ENCODE results near the gene POLR2C.

Gene POLR2C

GRCh38 chr16:57452021-57452420, 10.5 kb upstream of the POLR2C start:
- no peak for DNase-seq

GRCh38 chr16:57462978-57463362, 491 bp downstream of the POLR2C start:
- DNase-seq, result peak in 1 of 2 experiments; percentile 12

- no peak for DNase-seq
These were observed 2.0 kb downstream of the POLR2C start for GRCh38 chr16:57464523-57464922.

- no peak for DNase-seq
These were observed 5.9 kb downstream of the POLR2C start for GRCh38 chr16:57468346-57468745.

- DNase-seq, result no peak
These were observed 6.6 kb downstream of the POLR2C start for GRCh38 chr16:57469046-57469445.

GRCh38 chr16:57469917-57470470, 7.5 kb downstream of the POLR2C start:
- DNase-seq, result no peak

GRCh38 chr16:57470711-57471110, 8.2 kb downstream of the POLR2C start:
- DNase-seq, result no peak

- no peak for DNase-seq
These were observed 8.7 kb downstream of the POLR2C start for GRCh38 chr16:57471209-57471608.

GRCh38 chr16:57471852-57472664, 9.6 kb downstream of the POLR2C start:
- DNase-seq, result no peak

- DNase-seq, result peak; percentile 58 to 62
These were observed 10.2 kb downstream of the POLR2C start for GRCh38 chr16:57472665-57473060.

- DNase-seq, result no peak
These were observed 10.8 kb downstream of the POLR2C start for GRCh38 chr16:57473176-57473840.

GRCh38 chr16:57473906-57474305, 11.4 kb downstream of the POLR2C start:
- no peak for DNase-seq

- no peak for DNase-seq
These were observed 12.5 kb downstream of the POLR2C start for GRCh38 chr16:57474671-57475661.

- DNase-seq, result peak; percentile 96 to 97
These were observed 13.3 kb downstream of the POLR2C start for GRCh38 chr16:57475711-57476339.

GRCh38 chr16:57476546-57477410, 14.3 kb downstream of the POLR2C start:
- no peak for DNase-seq

GRCh38 chr16:57477531-57478202, 15.2 kb downstream of the POLR2C start:
- DNase-seq, result no peak

- DNase-seq, result no peak
These were observed 16.1 kb downstream of the POLR2C start for GRCh38 chr16:57478396-57479204.

GRCh38 chr16:57479205-57479975, 16.9 kb downstream of the POLR2C start:
- peak; percentile 35 to 51 for DNase-seq
